Measurements from ENCODE around the gene PACSIN3.

The PACSIN3 gene

DNA sequence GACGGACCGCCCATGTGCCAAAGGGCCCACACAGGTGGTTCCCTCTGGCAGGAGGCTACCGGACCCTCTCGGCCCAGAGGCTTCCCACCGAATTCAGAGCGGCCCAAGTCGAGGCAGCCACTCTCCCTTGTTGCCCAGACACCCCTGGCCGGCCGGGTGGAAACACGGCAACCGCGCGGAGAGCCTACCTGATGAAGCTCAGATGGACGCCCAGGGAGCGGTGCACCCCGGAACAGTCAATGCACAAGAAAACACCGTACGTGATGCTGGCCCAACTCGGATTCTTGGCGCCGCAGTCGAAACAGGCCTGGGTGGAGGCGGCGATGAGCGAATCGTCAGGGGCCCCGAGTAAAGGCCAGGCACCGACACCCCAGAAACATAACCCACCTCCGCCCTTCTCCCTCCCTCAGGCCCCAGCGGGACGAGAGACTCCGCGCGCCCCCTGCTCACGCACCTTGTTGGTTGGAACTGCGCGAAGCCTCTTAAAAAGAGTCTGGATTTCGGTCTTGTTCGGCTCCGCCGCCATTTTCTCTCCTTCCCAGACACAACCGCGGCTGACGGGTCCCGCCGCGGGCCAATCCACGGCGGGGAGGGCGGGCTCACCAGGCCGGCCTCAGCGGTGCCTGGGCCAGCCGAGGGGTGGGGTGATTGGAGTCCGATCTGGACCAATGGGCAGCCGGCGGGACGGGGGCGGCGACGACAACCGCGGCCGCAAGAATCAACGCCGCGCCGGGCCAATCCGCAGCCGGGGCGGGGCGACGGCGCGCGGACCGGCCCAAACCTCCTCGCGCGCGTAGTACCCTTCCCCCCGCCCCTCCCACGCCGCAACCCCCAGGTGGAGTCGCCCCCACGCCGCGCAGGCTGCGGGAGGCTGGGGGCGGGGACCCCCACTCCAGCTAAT, 9.7 kb downstream of the PACSIN3 start, which contains the start of gene ARFGAP2:
ARFGAP2 (minus strand) TSS at position 552 of the 901 bp plus-strand sequence; CDS start at position 526, 26 bp downstream.
- peak; percentile 87 to 90 for DNase-seq (ENCODE audit: low read depth in 2 of 2)

- DNase-seq (ENCODE audit: low read depth in 2 of 2): no peak
Measured at GRCh38 chr11:47175746-47176327, 10.4 kb downstream of the PACSIN3 start.

DNA sequence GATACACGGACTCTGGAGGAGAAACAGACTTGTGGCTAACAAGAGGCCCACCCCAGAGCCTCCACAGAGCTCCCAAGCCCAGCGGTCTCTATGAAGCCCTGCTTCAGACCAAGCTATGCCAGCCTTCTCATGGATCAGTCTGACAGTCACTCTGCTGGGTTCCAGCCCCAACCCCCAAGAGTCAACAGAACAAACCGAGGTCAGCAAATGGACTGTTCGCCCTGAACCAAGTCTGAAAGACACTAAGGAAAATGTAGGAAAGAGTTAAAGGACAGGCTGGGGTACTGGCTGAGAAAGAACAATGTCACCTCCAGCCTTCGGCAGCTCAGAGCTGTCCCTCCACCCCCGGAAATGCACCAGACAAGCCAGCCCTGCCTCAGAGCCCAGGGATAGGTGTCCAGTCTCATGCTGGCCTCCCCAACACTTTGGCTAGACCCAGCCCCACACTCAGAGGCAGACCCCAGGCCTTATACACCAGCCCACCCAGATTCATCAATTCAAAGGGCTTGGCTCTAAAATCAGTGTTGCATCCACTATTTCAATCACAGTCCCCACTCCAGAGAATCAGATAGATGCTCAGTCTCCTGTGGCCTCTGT, 13.4 kb downstream of the PACSIN3 start:
- no peak for DNase-seq (ENCODE audit: low read depth in 2 of 2)

GRCh38 chr11:47171856-47172255, 14.4 kb downstream of the PACSIN3 start:
- no peak for DNase-seq (ENCODE audit: low read depth in 2 of 2)

GRCh38 chr11:47171061-47171838, 15.0 kb downstream of the PACSIN3 start:
- no peak for DNase-seq (ENCODE audit: low read depth in 2 of 2)

GRCh38 chr11:47166368-47166767, 19.9 kb downstream of the PACSIN3 start:
- no peak for DNase-seq (ENCODE audit: low read depth in 2 of 2)

DNA sequence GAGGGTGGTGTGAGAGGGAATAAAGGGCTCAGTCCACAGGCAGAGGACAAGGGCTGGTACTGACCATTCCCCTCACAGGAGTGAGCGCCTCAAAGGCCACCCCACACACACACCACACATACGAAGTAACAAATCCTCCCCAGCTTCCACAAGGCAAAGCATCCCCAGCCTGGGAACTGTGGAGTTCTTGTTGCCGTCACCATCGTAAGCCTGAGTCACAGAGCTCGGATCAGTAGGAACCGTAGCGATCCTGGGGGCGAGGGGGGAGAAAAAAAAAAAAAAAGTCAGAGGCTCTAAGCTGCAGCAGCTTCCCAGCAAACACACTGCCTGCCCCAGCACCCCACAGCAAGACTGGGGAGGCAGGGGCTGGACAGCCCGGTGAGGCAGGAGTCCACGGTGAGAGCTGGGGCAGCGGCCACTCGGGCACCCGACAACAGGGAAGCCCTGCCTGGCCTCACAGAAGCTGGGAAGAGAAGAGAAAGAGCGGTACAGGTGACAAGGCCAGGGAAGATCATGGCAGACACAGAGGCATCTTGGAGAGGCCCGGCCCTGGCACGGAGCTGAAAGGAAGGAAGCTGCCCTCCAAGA, 20.9 kb downstream of the PACSIN3 start:
- no peak for DNase-seq (ENCODE audit: low read depth in 2 of 2)

- no peak for DNase-seq (ENCODE audit: low read depth in 2 of 2)
Measured at GRCh38 chr11:47164321-47164720, 21.9 kb downstream of the PACSIN3 start.

DNA sequence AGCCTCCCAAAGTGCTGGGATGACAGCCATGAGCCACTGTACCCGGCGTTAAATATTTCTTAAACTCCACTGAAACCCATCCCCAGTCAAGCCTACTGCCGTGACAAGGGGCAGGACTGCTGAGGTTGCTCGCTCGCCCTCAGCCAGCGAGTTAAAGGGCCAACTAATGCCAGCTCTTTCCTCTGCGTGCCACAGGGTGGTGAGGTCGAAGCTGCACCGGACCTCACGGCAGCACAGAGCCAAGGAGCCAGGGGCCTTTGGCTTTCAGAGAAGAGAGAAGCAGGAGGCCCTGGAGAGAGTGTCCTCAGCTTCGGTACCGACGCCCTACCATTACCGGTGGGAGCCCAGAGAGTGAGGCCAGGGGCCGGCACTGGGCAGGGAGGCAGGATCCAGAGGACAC, 22.3 kb downstream of the PACSIN3 start:
- DNase-seq (ENCODE audit: low read depth in 2 of 2): no peak

- DNase-seq (ENCODE audit: low read depth in 2 of 2): no peak
Measured at GRCh38 chr11:47163193-47163592, 23.0 kb downstream of the PACSIN3 start.

GRCh38 chr11:47162426-47162825, 23.8 kb downstream of the PACSIN3 start:
- no peak for DNase-seq (ENCODE audit: low read depth in 2 of 2)

- DNase-seq (ENCODE audit: low read depth in 2 of 2): no peak
Measured at GRCh38 chr11:47161890-47162289, 24.3 kb downstream of the PACSIN3 start.

GRCh38 chr11:47161134-47161854, 24.9 kb downstream of the PACSIN3 start:
- peak; percentile 11 to 30 for DNase-seq (ENCODE audit: low read depth in 2 of 2)

DNA sequence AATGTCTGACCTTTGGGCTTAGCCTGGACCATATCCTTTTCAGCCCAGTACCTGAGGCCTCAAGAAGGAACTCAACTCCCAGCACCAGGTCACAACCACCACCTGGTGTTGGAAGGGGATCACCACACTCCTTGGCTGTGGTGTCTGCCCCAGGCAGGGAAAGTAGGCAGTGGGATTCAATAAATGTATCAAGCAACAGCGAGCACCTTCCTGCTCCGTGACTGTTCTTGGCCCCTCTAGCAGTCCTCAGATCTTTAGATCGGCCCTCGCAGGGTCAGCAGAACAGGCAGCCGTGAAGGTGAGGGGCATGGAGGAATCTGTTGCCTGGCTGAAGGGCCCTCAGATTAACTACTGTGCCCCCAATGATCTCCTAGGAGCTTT, 25.5 kb downstream of the PACSIN3 start:
- DNase-seq (ENCODE audit: low read depth in 2 of 2): no peak

DNA sequence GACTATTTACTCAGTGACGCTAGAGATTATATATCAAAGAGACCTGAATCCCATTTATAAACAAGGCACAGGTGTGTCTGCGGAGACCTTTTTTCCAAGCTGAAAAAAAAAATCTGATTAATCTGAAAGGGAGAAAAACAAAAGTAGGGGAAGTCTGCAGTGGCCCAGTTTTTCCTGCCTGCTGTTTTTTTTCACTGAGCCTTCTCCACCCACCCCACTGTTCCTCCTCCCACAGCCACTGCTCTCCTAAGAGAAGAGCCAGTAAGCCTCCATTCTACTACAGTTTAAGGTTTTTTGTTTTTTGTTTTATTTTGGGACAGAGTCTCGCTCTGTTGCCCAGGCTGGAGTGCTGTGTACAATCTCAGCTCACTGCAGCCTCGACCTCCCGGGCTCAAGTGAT, 28.0 kb downstream of the PACSIN3 start:
- no peak for DNase-seq (ENCODE audit: low read depth in 2 of 2)

DNA sequence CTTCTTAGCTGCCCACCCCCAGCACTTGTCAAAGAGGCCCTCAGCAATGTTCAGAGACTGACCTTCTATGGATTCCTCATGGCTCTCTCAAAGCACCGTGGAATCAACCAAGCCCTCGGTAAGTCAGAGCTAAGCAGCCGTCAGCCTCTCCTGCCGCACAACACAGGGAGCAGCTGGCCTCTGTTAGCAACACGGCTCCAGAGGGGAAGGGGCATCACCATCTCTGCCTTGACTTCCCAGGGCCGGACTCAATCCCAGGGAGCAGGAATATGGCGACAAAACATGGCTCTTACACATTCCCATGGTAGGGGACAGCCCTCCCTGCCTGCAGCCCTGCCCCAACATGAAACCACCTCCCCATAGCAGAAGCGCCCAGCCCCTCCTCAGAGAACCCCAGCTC, 28.4 kb downstream of the PACSIN3 start:
- DNase-seq (ENCODE audit: low read depth in 2 of 2): no peak

DNA sequence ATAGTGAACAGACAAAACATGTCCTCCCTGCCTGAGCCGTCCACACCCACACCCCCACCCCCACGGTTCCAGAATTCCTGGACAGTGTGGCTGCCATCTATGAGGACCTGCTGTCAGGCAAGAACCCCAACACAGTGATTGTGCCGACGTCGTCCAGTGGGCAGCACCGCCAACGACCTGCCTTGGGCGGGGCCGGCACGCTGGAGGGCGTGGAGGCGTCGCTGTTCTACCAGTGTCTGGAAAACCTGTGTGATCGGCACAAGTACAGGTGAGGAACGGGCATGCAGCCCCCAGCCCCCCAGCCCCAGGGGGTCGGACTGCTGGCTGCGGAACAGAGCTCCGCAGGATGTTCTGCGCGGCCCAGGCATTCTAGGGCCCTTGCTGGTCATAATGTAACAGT, 29.3 kb downstream of the PACSIN3 start:
- no peak for DNase-seq (ENCODE audit: low read depth in 2 of 2)

- no peak for DNase-seq (ENCODE audit: low read depth in 2 of 2)
Measured at GRCh38 chr11:47156333-47156732, 29.9 kb downstream of the PACSIN3 start.

DNA sequence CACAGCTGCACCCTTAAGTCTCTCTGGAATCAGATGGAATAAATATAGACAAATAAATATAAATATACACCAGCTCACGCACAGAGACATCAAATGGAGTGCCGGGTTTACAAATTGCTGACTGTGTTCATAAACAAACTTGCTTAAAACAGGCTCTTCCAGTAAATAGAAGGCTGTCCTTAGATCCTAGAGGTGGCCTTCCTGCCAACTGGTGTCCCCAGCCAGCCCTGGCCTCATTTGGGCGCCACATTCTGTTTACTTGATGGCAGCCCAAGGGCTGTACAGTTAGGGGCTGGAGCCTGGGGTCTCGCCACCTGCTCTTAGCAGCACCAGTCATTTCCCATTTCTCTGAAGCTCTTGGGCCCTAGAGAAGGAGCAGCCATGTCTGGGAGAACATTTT, 30.4 kb downstream of the PACSIN3 start:
- DNase-seq (ENCODE audit: low read depth in 2 of 2): no peak

DNA sequence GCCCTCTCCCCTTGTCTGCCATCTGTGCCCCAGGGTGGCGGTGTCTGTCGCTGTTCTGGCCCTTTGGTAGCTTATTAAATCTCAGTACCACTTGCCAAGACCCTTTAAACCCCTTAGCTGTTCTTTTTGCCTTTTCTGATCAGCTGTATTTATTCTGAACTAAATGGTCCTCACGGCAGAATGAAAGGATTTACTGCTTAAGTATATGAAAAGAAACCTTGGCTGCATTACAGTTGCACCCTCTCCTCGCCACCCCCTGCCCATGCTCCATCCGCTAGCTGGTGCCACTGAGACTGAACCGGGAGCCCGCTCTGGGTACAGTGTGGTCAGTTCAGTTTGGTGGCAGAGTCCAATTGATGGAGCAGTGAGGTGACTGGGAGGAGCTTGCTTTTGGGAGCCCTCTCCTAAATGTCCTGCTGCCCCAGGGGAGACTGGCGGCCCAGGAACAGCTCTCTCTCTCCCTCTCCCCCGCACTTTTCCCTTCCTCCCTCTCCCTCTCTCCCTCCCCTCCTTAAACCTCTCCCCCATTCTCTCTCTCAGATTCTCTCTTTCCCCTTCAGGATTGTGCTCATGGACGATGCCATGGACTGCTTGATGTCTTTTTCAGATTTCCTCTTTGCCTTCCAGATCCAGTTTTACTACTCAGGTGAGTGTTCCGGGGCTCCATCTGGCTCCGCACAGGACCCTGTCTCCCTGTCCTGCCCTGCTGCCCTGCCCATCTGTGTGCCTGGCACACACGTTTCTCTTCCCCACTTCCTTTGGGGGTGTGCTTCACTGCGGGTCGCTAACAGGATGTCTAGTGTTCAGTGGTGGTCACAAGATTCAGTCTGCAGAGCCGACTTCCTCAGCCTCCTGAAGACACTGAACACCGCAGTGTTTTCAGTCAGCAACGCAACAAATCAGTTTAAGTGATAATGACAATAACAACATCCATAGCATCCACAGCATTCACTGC, 31.3 kb downstream of the PACSIN3 start:
- DNase-seq (ENCODE audit: low read depth in 2 of 2): no peak

Measured in stimulated activated CD8-positive, alpha-beta memory T cell treated with anti-CD3 and anti-CD28 coated beads, Interleukin-7, amount 100 ng/mL, for 1 hour (primary cell).